Smooth muscle cell (in vitro differentiated cells): Measurements from ENCODE around the gene NELL2. TPM values are rescaled to one million over a fixed set of nuclear protein-coding genes. Genes with fewer than 3 reads are reported as not detected.

Experiments
- DNase-seq: peaks from one replicate; lab custom pipeline; 2025; ENCODE audit not compliant: unreplicated experiment; lab: John Stamatoyannopoulos, UW
- H2AFZ ChIP-seq: fragments of 200-600 bp; sonication (generic); 2 replicates; pipeline ENCODE4 v1.6.0; 2016; ENCODE audit warnings: antibody characterized with exemption, low read depth, mild to moderate bottlenecking
- H3F3A ChIP-seq: fragments of 200-600 bp; sonication (generic); 2 replicates; pipeline ENCODE4 v1.6.0; 2017; ENCODE audit warnings: antibody characterized with exemption, low read depth
- H3K27ac ChIP-seq: fragments of 200-600 bp; sonication (generic); 2 replicates; pipeline ENCODE4 v1.5.1; 2016; ENCODE audit warnings: low read depth, mild to moderate bottlenecking
- H3K27me3 ChIP-seq: fragments of 200-600 bp; sonication (generic); 2 replicates; pipeline ENCODE4 v1.6.1; 2016; ENCODE audit warnings: low read depth, mild to moderate bottlenecking
- H3K36me3 ChIP-seq: fragments of 200-600 bp; sonication (generic); 2 replicates; pipeline ENCODE4 v1.5.1; 2016; ENCODE audit warnings: low read depth
- H3K4me1 ChIP-seq: fragments of 200-600 bp; sonication (generic); 2 replicates; pipeline ENCODE4 v1.5.1; 2016; ENCODE audit warnings: low read depth
- H3K4me2 ChIP-seq: fragments of 200-600 bp; sonication (generic); 2 replicates; pipeline ENCODE4 v1.6.0; 2016; ENCODE audit warnings: mild to moderate bottlenecking
- H3K4me3 ChIP-seq: fragments of 200-600 bp; sonication (generic); 2 replicates; pipeline ENCODE4 v1.5.1; 2016; ENCODE audit warnings: mild to moderate bottlenecking
- H3K79me2 ChIP-seq: fragments of 200-600 bp; sonication (generic); 2 replicates; pipeline ENCODE4 v1.6.0; 2016; ENCODE audit warnings: low read depth, mild to moderate bottlenecking
- H3K9ac ChIP-seq: fragments of 200-600 bp; sonication (generic); 2 replicates; pipeline ENCODE4 v1.6.0; 2016; ENCODE audit warnings: low read depth
- H3K9me3 ChIP-seq: fragments of 200-600 bp; sonication (generic); replicated peaks from 2 replicates; pipeline ENCODE4 v1.5.1; 2016; ENCODE audit warnings: low read depth
- H4K20me1 ChIP-seq: fragments of 200-600 bp; sonication (generic); 2 replicates; pipeline ENCODE4 v1.6.0; 2016; ENCODE audit warnings: low read depth
- WGBS: methylation state at CpG from one replicate; pipeline ENCODE4 v1.1.7; 2016; ENCODE audit warnings: low lambda C conversion rate; 5-methylcytosine and 5-hydroxymethylcytosine counted together
- polyA plus RNA-seq: library from polyadenylated mRNA; unstranded; fragments of >200 nt; fragmentation: Nextera tagmentation; extraction: Ambion mirVana; gene quantifications from 2 replicates; pipeline ENCODE4 v1.2.1, GENCODE V29; 2016
- total RNA-seq: library from RNA; depleted of rRNA; stranded (reverse); fragments of >200 nt; gene quantifications from 2 replicates; pipeline ENCODE4 v1.2.3, GENCODE V29; 2014
- TF ChIP-seq, protein P1 (sequence below): fragments of 200-600 bp; sonication (generic); IDR thresholded peaks from 2 replicates; pipeline ENCODE4 v1.5.1; 2017; ENCODE audit warnings: borderline replicate concordance, mild to moderate bottlenecking, antibody characterized with exemption; ENCODE audit not compliant: insufficient read depth, poor library complexity, severe bottlenecking

Gene NELL2
- total and polyA plus RNA-seq, 2 experiments from 2014 or later, result 16.8 TPM; not detected in 1

DNA sequence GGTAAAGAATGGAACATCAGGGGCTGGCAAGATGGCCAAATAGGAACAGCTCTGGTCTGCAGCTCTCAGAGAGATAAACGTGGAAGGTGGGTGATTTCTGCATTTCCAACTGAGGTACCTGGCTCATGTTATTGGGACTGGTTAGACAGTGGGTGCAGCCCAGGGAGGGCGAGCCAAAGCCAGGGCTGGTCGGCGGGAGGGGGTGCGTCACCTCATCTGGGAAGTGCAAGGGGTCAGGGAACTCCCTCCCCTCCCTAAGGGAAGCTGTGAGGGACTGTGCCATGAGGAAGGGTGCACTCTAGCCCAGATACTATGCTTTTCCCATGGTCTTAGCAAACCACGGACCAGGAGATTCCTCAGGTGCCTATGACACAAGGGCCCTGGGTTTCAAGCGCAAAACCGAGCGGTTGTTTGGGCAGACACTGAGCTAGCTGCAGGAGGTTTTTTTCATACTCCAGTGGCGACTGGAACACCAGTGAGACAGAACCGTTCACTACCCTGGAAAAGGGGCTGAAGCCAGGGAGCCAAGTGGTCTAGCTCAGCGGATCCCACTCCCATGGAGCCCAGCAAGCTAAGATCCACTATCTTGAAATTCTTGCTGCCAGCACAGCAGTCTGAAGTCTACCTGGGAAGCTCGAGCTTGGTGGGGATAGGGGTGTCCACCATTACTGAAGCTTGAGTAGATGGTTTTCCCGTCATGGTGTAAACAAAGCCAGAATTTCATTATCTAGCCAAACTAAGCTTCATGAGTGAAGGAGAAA is 317.6 kb downstream of the NELL2 start:
- WGBS, result 93% methylated on average over 14 of the region's 14 CpGs
- Histone ChIP-seq H3K4me1 (no peaks in the 10 kb centered on the region), H4K20me1 (no peaks in the 10 kb centered on the region), H3K27me3 (no peaks in the 10 kb centered on the region), H3K4me2 (no peak overlapping the region), H3K9ac (no peak overlapping the region), H3F3A (no peaks in the 10 kb centered on the region), H3K27ac (no peak overlapping the region), H3K9me3 (no peaks in the 10 kb centered on the region), H3K36me3 (no peaks in the 10 kb centered on the region), H2AFZ (no peak overlapping the region), H3K4me3 (no peak overlapping the region), H3K79me2 (no peaks in the 10 kb centered on the region)
- TF ChIP-seq, protein P1, sequence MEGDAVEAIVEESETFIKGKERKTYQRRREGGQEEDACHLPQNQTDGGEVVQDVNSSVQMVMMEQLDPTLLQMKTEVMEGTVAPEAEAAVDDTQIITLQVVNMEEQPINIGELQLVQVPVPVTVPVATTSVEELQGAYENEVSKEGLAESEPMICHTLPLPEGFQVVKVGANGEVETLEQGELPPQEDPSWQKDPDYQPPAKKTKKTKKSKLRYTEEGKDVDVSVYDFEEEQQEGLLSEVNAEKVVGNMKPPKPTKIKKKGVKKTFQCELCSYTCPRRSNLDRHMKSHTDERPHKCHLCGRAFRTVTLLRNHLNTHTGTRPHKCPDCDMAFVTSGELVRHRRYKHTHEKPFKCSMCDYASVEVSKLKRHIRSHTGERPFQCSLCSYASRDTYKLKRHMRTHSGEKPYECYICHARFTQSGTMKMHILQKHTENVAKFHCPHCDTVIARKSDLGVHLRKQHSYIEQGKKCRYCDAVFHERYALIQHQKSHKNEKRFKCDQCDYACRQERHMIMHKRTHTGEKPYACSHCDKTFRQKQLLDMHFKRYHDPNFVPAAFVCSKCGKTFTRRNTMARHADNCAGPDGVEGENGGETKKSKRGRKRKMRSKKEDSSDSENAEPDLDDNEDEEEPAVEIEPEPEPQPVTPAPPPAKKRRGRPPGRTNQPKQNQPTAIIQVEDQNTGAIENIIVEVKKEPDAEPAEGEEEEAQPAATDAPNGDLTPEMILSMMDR, result no peak
- DNase-seq, result no peak

DNA sequence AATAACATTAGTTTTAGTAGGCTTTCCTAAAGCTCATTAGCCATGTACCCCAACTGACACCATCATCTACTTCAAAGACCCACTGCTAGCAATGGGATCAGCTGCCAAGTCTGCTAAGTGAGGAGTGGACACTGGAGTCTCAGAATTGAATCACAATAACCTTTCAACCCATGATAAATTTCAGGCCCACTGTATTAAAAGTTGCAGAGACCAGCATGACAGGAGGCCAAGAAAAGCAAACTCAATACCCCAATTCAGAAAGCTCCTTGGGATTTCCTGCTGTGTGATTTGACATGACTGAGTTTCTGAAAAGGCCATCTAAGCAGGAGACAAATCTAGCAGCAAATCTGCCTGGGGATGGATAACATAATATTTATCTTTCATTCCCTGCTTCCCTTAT is 320.7 kb downstream of the NELL2 start:
- TF ChIP-seq, protein P1, result no peak
- H3K36me3 ChIP-seq, result no peaks in the 10 kb centered on the region
- H3K27ac ChIP-seq, result no peak overlapping the region
- H3K27me3 ChIP-seq, result no peaks in the 10 kb centered on the region
- no peaks in the 10 kb centered on the region for H3K79me2 ChIP-seq
- no peak overlapping the region for H3K4me2 ChIP-seq
- H3K4me3 ChIP-seq, result no peak overlapping the region
- no peak for DNase-seq
- H3K9me3 ChIP-seq, result no peaks in the 10 kb centered on the region
- no peaks in the 10 kb centered on the region for H4K20me1 ChIP-seq
- no peak overlapping the region for H2AFZ ChIP-seq
- no peaks in the 10 kb centered on the region for H3F3A ChIP-seq
- no peak overlapping the region for H3K9ac ChIP-seq
- no peaks in the 10 kb centered on the region for H3K4me1 ChIP-seq

DNA sequence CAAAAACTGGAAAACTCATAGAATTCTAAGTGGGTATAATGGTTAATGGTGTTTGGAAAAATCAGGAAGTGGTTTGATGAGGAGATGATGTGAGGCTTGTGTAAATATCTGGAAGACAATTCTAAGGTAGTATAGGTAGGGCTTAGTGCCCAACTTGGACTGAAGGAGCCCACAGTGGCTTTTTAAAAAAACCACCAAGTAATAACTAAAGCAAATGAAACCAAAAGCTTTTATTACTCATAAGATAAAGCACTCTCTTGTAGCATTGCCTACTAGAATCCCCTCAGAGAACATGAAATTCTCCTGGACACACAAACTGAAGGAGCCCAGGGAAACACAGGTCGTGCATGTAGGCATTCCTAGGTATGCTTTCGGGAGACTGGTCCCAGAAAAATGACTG is 324.5 kb downstream of the NELL2 start:
- Histone ChIP-seq H3F3A (no peaks in the 10 kb centered on the region), H3K79me2 (no peaks in the 10 kb centered on the region), H3K4me2 (no peak overlapping the region), H2AFZ (no peak overlapping the region), H3K9ac (no peak overlapping the region), H3K27me3 (no peaks in the 10 kb centered on the region), H4K20me1 (no peaks in the 10 kb centered on the region), H3K4me3 (no peak overlapping the region), H3K36me3 (no peaks in the 10 kb centered on the region), H3K4me1 (no peaks in the 10 kb centered on the region), H3K27ac (no peak overlapping the region), H3K9me3 (no peaks in the 10 kb centered on the region)
- no peak for DNase-seq
- TF ChIP-seq, protein P1, result no peak
- 90% methylated on average over 2 of the region's 2 CpGs for WGBS

DNA sequence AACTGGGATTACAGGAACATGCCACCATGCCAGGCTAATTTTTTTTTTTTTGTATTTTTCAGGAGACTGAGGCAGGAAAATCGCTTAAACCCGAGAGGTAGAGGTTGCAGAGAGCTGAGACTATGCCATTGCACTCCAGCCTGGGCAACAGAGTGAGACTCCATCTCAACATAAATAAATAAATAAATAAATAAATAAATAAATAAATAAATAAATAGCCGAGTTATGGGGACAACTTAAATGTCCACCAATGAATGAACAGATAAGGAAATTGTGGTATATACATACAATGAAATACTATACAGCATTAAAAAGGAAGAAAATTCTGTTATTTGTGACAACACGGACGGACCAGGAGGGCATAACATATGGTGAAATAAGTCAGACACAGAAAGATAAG is 325.7 kb downstream of the NELL2 start:
- Histone ChIP-seq H3K4me1 (no peaks in the 10 kb centered on the region), H3F3A (no peaks in the 10 kb centered on the region), H4K20me1 (no peaks in the 10 kb centered on the region), H3K9ac (no peak overlapping the region), H3K36me3 (no peaks in the 10 kb centered on the region), H3K4me3 (no peak overlapping the region), H2AFZ (no peak overlapping the region), H3K9me3 (no peaks in the 10 kb centered on the region), H3K27me3 (no peaks in the 10 kb centered on the region), H3K79me2 (no peaks in the 10 kb centered on the region), H3K27ac (no peak overlapping the region), H3K4me2 (no peak overlapping the region)
- DNase-seq, result no peak
- 86% methylated on average over 5 of the region's 5 CpGs for WGBS
- TF ChIP-seq, protein P1, result no peak
